ENCODE results near the gene RPS16. TPM values are rescaled to one million over a fixed set of nuclear protein-coding genes. Genes with fewer than 3 reads are reported as not detected.

Gene RPS16
- total and polyA plus RNA-seq, 12 donors = 936 to 3,280 (median 1,424) TPM

DNA sequence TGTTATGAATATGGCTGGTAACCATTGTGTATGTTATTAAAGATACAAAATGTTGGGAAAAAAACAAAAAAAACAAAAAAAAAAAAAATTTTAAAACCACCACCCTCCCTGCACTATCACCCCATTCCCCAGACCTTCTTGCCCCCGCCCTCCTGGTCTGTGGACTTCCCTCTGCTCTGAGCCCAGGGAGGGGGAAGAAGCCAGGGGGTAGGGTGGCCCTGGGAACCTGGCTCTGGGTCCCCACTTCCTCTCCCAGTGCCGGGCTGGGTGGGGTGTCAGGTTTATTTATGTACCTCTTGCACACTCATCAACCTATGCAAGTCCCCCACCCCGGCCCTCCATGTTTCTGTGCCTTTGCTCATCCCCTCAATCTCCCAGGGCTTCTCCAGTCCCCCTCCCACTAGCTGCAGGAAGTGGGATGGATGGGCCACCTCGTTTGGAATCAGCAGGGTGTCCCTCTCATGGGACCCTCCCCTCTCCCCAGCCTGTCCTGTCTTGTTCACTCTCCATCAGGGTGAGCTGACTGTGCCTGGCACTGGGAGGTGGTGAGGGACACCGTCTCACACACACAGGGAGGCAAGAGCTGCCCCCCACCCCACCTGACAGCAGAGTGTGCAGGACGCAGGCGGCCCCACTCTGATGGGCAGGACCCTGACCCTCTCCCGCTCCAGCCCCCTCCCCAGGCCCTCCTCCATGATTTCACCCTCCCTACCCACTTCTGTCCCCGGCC, 50.7 kb downstream of the RPS16 start:
- peaks cover 2 to 9% (median 5%) of the 10 kb centered on the region in 9 donors for H3K4me1 ChIP-seq
- no peaks in the 10 kb centered on the region for H3K27me3 ChIP-seq
- no peak for DNase-seq
- H3K36me3 ChIP-seq = peaks cover 4 to 98% (median 83%) of the 10 kb centered on the region in 9 donors
- WGBS, 2 donors = 68 to 70% methylated on average over 9 of the region's 9 CpGs
- no peaks in the 10 kb centered on the region for H3K9me3 ChIP-seq
- no peak overlapping the region for H3K4me3 ChIP-seq
- H3K27ac ChIP-seq = no peak overlapping the region
- ATAC-seq = no peak
- intact Hi-C loops (cut with DNase I) = loop anchor here in 1 of 10 donors (5.0 kb wide), 1 partner anchor 43 kb away; the partner anchor contains the start of gene SAMD4B
- TF ChIP-seq, protein P1, sequence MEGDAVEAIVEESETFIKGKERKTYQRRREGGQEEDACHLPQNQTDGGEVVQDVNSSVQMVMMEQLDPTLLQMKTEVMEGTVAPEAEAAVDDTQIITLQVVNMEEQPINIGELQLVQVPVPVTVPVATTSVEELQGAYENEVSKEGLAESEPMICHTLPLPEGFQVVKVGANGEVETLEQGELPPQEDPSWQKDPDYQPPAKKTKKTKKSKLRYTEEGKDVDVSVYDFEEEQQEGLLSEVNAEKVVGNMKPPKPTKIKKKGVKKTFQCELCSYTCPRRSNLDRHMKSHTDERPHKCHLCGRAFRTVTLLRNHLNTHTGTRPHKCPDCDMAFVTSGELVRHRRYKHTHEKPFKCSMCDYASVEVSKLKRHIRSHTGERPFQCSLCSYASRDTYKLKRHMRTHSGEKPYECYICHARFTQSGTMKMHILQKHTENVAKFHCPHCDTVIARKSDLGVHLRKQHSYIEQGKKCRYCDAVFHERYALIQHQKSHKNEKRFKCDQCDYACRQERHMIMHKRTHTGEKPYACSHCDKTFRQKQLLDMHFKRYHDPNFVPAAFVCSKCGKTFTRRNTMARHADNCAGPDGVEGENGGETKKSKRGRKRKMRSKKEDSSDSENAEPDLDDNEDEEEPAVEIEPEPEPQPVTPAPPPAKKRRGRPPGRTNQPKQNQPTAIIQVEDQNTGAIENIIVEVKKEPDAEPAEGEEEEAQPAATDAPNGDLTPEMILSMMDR (IDR thresholded peaks at IDR 0.05) = no peak

Small RNAs within 50 kb of the gene (microRNA-seq; reads per million reads assigned to microRNA genes)
- 0 reads per million in 2 donors for gene MIR4530

Other genes starting within 250 kb of the RPS16 start
- gene NCCRP1, start 239.0 kb downstream of the RPS16 start, total RNA-seq = not detected
- gene NCCRP1, start 239.0 kb downstream of the RPS16 start, polyA plus RNA-seq = under 1 TPM in 1 of 2 donors, not detected in 1; 0.03 TPM
- under 1 TPM in 1 of 10 donors, not detected in 9; 0.55 TPM for gene SYCN, start 231.7 kb downstream of the RPS16 start, total RNA-seq
- gene SYCN, start 231.7 kb downstream of the RPS16 start, polyA plus RNA-seq = not detected
- not detected for gene IFNL3, start 190.9 kb downstream of the RPS16 start, total RNA-seq
- not detected for gene IFNL3, start 190.9 kb downstream of the RPS16 start, polyA plus RNA-seq
- not detected for gene IFNL4, start 187.1 kb downstream of the RPS16 start, total RNA-seq
- not detected for gene IFNL4, start 187.1 kb downstream of the RPS16 start, polyA plus RNA-seq
- not detected for gene IFNL2, start 167.6 kb downstream of the RPS16 start, total RNA-seq
- gene IFNL2, start 167.6 kb downstream of the RPS16 start, polyA plus RNA-seq = not detected
- not detected for gene IFNL1, start 139.5 kb downstream of the RPS16 start, total RNA-seq
- not detected for gene IFNL1, start 139.5 kb downstream of the RPS16 start, polyA plus RNA-seq
- gene LRFN1, start 115.1 kb downstream of the RPS16 start, total RNA-seq = under 1 TPM in 9 of 10 donors, not detected in 1; 0.07 to 0.42 (median 0.32) TPM
- gene LRFN1, start 115.1 kb downstream of the RPS16 start, polyA plus RNA-seq = under 1 TPM; 0.14 to 0.29 TPM
- gene GMFG, start 99.9 kb downstream of the RPS16 start, total RNA-seq = 10 to 100 TPM in 5 of 10 donors, 1 to 10 TPM in 5; 6.9 to 64.2 (median 11.1) TPM
- gene GMFG, start 99.9 kb downstream of the RPS16 start, polyA plus RNA-seq = 10 to 100 TPM; 26.9 to 39.6 TPM
- 10 to 100 TPM; 35.5 to 60.4 (median 47.2) TPM for gene SAMD4B, start 93.5 kb downstream of the RPS16 start, total RNA-seq
- gene SAMD4B, start 93.5 kb downstream of the RPS16 start, polyA plus RNA-seq = 10 to 100 TPM; 59.2 to 92.8 TPM
- gene PAF1, start 44.8 kb downstream of the RPS16 start, total RNA-seq = 10 to 100 TPM; 34.3 to 46.4 (median 38.8) TPM
- gene PAF1, start 44.8 kb downstream of the RPS16 start, polyA plus RNA-seq = 10 to 100 TPM; 24.1 to 48.2 TPM
- 10 to 100 TPM; 22.9 to 32.3 (median 27.1) TPM for gene MED29, start 44.6 kb downstream of the RPS16 start, total RNA-seq
- 10 to 100 TPM; 16.2 to 30.8 TPM for gene MED29, start 44.6 kb downstream of the RPS16 start, polyA plus RNA-seq
- 100 to 1,000 TPM in 2 of 10 donors, 10 to 100 TPM in 8; 22.8 to 194 (median 48.1) TPM for gene ZFP36, start 29.1 kb downstream of the RPS16 start, total RNA-seq
- 10 to 100 TPM; 60.2 to 63.2 TPM for gene ZFP36, start 29.1 kb downstream of the RPS16 start, polyA plus RNA-seq
- gene PLEKHG2, start 23.3 kb downstream of the RPS16 start, total RNA-seq = 10 to 100 TPM in 9 of 10 donors, 1 to 10 TPM in 1; 8.3 to 23.1 (median 15.1) TPM
- gene PLEKHG2, start 23.3 kb downstream of the RPS16 start, polyA plus RNA-seq = 10 to 100 TPM in 1 of 2 donors, 1 to 10 TPM in 1; 6.9 to 22.7 TPM
- gene SUPT5H, start 9.6 kb upstream of the RPS16 start, total RNA-seq = 10 to 100 TPM; 65.0 to 96.6 (median 84.3) TPM
- 100 to 1,000 TPM in 1 of 2 donors, 10 to 100 TPM in 1; 56.2 to 149 TPM for gene SUPT5H, start 9.6 kb upstream of the RPS16 start, polyA plus RNA-seq
- gene TIMM50, start 44.9 kb upstream of the RPS16 start, total RNA-seq = 100 to 1,000 TPM in 1 of 10 donors, 10 to 100 TPM in 9; 67.3 to 111 (median 78.9) TPM
- 100 to 1,000 TPM; 104 to 160 TPM for gene TIMM50, start 44.9 kb upstream of the RPS16 start, polyA plus RNA-seq
- not detected for gene DLL3, start 63.0 kb upstream of the RPS16 start, total RNA-seq
- gene DLL3, start 63.0 kb upstream of the RPS16 start, polyA plus RNA-seq = not detected
- not detected for gene SELENOV, start 79.2 kb upstream of the RPS16 start, total RNA-seq
- not detected for gene SELENOV, start 79.2 kb upstream of the RPS16 start, polyA plus RNA-seq
- 1 to 10 TPM; 2.2 to 4.7 (median 3.5) TPM for gene EID2B, start 96.9 kb upstream of the RPS16 start, total RNA-seq
- 1 to 10 TPM; 1.8 to 2.8 TPM for gene EID2B, start 96.9 kb upstream of the RPS16 start, polyA plus RNA-seq
- 10 to 100 TPM in 7 of 10 donors, 1 to 10 TPM in 3; 9.0 to 15.5 (median 11.4) TPM for gene EID2, start 104.2 kb upstream of the RPS16 start, total RNA-seq
- 10 to 100 TPM; 14.7 to 15.9 TPM for gene EID2, start 104.2 kb upstream of the RPS16 start, polyA plus RNA-seq
- gene LGALS13, start 166.6 kb upstream of the RPS16 start, total RNA-seq = not detected
- not detected for gene LGALS13, start 166.6 kb upstream of the RPS16 start, polyA plus RNA-seq
- not detected for gene LGALS16, start 220.0 kb upstream of the RPS16 start, total RNA-seq
- gene LGALS16, start 220.0 kb upstream of the RPS16 start, polyA plus RNA-seq = not detected

Measured in heart right ventricle (tissue), 16 donors.